ENCODE data around the gene BCL7C. TPM values are rescaled to one million over a fixed set of nuclear protein-coding genes. Genes with fewer than 3 reads are reported as not detected.

BCL7C gene
- total RNA-seq, 1 donor from 2014 or later = 34.2 TPM

- Mint-ChIP-seq H3K27ac (no peak overlapping the region), H3K9me3 (ENCODE audit: low read depth) (no peaks in the 10 kb centered on the region), H3K27me3 (no peaks in the 10 kb centered on the region), H3K4me1 (ENCODE audit: low read depth) (peaks cover 8% of the 10 kb centered on the region), H3K36me3 (ENCODE audit: insufficient read depth) (peaks cover 5% of the 10 kb centered on the region), H3K4me3 (ENCODE audit: low read depth) (peak overlapping the region; percentile 24)
- peak; percentile 48 for DNase-seq (ENCODE audit: low spot score, unreplicated experiment)
- TF ChIP-seq, protein P1, sequence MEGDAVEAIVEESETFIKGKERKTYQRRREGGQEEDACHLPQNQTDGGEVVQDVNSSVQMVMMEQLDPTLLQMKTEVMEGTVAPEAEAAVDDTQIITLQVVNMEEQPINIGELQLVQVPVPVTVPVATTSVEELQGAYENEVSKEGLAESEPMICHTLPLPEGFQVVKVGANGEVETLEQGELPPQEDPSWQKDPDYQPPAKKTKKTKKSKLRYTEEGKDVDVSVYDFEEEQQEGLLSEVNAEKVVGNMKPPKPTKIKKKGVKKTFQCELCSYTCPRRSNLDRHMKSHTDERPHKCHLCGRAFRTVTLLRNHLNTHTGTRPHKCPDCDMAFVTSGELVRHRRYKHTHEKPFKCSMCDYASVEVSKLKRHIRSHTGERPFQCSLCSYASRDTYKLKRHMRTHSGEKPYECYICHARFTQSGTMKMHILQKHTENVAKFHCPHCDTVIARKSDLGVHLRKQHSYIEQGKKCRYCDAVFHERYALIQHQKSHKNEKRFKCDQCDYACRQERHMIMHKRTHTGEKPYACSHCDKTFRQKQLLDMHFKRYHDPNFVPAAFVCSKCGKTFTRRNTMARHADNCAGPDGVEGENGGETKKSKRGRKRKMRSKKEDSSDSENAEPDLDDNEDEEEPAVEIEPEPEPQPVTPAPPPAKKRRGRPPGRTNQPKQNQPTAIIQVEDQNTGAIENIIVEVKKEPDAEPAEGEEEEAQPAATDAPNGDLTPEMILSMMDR (IDR thresholded peaks at IDR 0.05; ENCODE audit: unreplicated experiment) = no peak
These were observed 34.0 kb upstream of the BCL7C start for GRCh38 chr16:30927789-30928378.

GRCh38 chr16:30926937-30927788 lies 33.3 kb upstream of the BCL7C start:
- Mint-ChIP-seq H3K36me3 (ENCODE audit: insufficient read depth) (peaks cover 2% of the 10 kb centered on the region), H3K27ac (no peak overlapping the region), H3K9me3 (ENCODE audit: low read depth) (no peaks in the 10 kb centered on the region), H3K4me1 (ENCODE audit: low read depth) (peaks cover 8% of the 10 kb centered on the region), H3K4me3 (ENCODE audit: low read depth) (no peak overlapping the region), H3K27me3 (no peaks in the 10 kb centered on the region)
- TF ChIP-seq, protein P1 (IDR thresholded peaks at IDR 0.05; ENCODE audit: unreplicated experiment) = no peak
- no peak for DNase-seq (ENCODE audit: low spot score, unreplicated experiment)

- TF ChIP-seq, protein P1 (IDR thresholded peaks at IDR 0.05; ENCODE audit: unreplicated experiment) = no peak
- peaks cover 2% of the 10 kb centered on the region for H3K36me3 Mint-ChIP-seq (ENCODE audit: insufficient read depth)
- H3K27me3 Mint-ChIP-seq = no peaks in the 10 kb centered on the region
- H3K27ac Mint-ChIP-seq = peak overlapping the region; percentile 60
- H3K4me1 Mint-ChIP-seq (ENCODE audit: low read depth) = peaks cover 8% of the 10 kb centered on the region
- DNase-seq (ENCODE audit: low spot score, unreplicated experiment) = no peak
- H3K4me3 Mint-ChIP-seq (ENCODE audit: low read depth) = peak overlapping the region; percentile 55
- no peaks in the 10 kb centered on the region for H3K9me3 Mint-ChIP-seq (ENCODE audit: low read depth)
These were observed 32.3 kb upstream of the BCL7C start for GRCh38 chr16:30925995-30926811.

GRCh38 chr16:30925632-30925987 lies 31.7 kb upstream of the BCL7C start:
- H3K4me3 Mint-ChIP-seq (ENCODE audit: low read depth) = no peak overlapping the region

More at GRCh38 chr16:30925632-30925987, 31.7 kb upstream of the BCL7C start:
- H3K36me3 Mint-ChIP-seq (ENCODE audit: insufficient read depth) = peaks cover 2% of the 10 kb centered on the region
- DNase-seq (ENCODE audit: low spot score, unreplicated experiment) = no peak
- H3K4me1 Mint-ChIP-seq (ENCODE audit: low read depth) = peaks cover 8% of the 10 kb centered on the region
- TF ChIP-seq, protein P1 (IDR thresholded peaks at IDR 0.05; ENCODE audit: unreplicated experiment) = no peak
- no peaks in the 10 kb centered on the region for H3K9me3 Mint-ChIP-seq (ENCODE audit: low read depth)
- no peaks in the 10 kb centered on the region for H3K27me3 Mint-ChIP-seq
- no peak overlapping the region for H3K27ac Mint-ChIP-seq
